Measurements from ENCODE around the gene SOHLH1.

DNA sequence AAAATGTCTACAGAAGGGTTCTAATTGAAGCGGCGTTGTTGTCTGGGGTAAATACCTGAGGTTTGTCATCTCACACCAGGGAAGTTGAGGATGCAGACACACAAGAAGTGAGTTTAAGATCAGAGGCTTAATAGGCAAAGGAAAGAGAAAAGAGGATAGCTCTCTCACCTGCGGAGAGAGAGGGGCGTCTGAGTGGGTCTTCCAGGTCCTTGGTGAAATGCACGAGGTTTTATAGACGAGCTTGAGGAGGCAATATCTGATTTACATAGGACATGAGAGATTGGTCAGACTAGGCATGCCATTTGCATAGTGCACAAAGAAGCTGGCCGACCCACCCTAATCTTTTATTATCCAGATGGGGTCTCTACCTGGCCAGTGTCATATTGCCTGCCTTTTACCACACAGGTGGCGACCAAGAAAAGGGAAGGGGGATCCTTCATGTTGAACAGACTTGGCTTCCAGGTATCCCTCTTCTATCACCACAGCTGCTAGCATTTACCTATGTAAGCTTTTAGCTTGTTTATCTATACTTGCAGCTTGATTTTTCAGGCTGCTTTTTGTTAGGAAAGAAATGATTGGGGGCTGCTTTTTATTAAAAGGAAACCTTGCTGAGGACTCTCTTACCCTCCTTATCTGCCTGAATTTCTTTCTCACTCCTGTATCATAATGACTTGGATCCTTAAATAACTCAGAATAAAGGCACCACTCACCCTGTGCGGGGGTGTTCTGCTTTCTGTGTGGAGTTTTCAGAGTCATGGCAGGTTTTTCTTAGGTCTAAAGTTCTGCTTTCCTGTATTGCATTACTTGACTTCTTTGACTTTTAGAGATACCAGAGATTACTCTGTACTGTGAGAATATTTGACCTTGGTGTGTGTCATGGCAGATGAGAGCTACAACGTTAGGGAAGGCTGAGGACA, 50.5 kb downstream of the SOHLH1 start:
- TF ChIP-seq, protein P1, sequence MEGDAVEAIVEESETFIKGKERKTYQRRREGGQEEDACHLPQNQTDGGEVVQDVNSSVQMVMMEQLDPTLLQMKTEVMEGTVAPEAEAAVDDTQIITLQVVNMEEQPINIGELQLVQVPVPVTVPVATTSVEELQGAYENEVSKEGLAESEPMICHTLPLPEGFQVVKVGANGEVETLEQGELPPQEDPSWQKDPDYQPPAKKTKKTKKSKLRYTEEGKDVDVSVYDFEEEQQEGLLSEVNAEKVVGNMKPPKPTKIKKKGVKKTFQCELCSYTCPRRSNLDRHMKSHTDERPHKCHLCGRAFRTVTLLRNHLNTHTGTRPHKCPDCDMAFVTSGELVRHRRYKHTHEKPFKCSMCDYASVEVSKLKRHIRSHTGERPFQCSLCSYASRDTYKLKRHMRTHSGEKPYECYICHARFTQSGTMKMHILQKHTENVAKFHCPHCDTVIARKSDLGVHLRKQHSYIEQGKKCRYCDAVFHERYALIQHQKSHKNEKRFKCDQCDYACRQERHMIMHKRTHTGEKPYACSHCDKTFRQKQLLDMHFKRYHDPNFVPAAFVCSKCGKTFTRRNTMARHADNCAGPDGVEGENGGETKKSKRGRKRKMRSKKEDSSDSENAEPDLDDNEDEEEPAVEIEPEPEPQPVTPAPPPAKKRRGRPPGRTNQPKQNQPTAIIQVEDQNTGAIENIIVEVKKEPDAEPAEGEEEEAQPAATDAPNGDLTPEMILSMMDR (conservative IDR thresholded peaks at IDR 0.05; ENCODE audit: low read depth, low read length) = no peak
- no peak for TF ChIP-seq CEBPB (IDR thresholded peaks at IDR 0.05; ENCODE audit: low read depth, low read length)
- no peak for TF ChIP-seq RFX5 (IDR thresholded peaks at IDR 0.05; ENCODE audit: low read depth, low read length)
- no peak for TF ChIP-seq NFE2L2 (IDR thresholded peaks at IDR 0.05; ENCODE audit: low read depth, low read length)
- no peak for TF ChIP-seq RAD21 (IDR thresholded peaks at IDR 0.05; ENCODE audit: low read length)
- TF ChIP-seq POLR2A (IDR thresholded peaks at IDR 0.05; ENCODE audit: low read depth, low read length) = no peak
- TF ChIP-seq SMC3 (IDR thresholded peaks at IDR 0.05; ENCODE audit: low read depth, low read length) = no peak
- no peak for TF ChIP-seq RCOR1 (IDR thresholded peaks at IDR 0.05; ENCODE audit: insufficient replicate concordance, low read length)
- TF ChIP-seq, protein P2, sequence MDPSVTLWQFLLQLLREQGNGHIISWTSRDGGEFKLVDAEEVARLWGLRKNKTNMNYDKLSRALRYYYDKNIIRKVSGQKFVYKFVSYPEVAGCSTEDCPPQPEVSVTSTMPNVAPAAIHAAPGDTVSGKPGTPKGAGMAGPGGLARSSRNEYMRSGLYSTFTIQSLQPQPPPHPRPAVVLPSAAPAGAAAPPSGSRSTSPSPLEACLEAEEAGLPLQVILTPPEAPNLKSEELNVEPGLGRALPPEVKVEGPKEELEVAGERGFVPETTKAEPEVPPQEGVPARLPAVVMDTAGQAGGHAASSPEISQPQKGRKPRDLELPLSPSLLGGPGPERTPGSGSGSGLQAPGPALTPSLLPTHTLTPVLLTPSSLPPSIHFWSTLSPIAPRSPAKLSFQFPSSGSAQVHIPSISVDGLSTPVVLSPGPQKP (IDR thresholded peaks at IDR 0.05; ENCODE audit: borderline replicate concordance, low read depth, low read length) = no peak
- TF ChIP-seq BHLHE40 (IDR thresholded peaks at IDR 0.05; ENCODE audit: low read depth, low read length) = no peak
- no peak for TF ChIP-seq MAZ (IDR thresholded peaks at IDR 0.05; ENCODE audit: borderline replicate concordance, low read depth, low read length)
